Measurements from ENCODE around the gene EFNB2. TPM values are rescaled to one million over a fixed set of nuclear protein-coding genes. Genes with fewer than 3 reads are reported as not detected.

Gene EFNB2
- total and polyA plus RNA-seq, 2 donors: 19.2 to 31.8 TPM

- H3K36me3 ChIP-seq (ENCODE audit: insufficient read depth): no peaks in the 10 kb centered on the region
- WGBS: 78% methylated on average over 7 of the region's 7 CpGs
- H3K4me3 ChIP-seq (ENCODE audit: low read depth, low read length): no peak overlapping the region
- no peaks in the 10 kb centered on the region for H3K4me1 ChIP-seq (ENCODE audit: insufficient read depth)
- no peak for DNase-seq (ENCODE audit: extremely low spot score)
- H3K27ac ChIP-seq (ENCODE audit: low read depth): no peak overlapping the region
These were observed 67.3 kb downstream of the EFNB2 start for GRCh38 chr13:106468207-106468606.

- 77% methylated on average over 10 of the region's 10 CpGs for WGBS
- no peak overlapping the region for H3K27ac ChIP-seq (ENCODE audit: low read depth)
These were observed 67.9 kb downstream of the EFNB2 start for GRCh38 chr13:106467427-106468122.

GRCh38 chr13:106466691-106467426 is 68.6 kb downstream of the EFNB2 start:
- H3K27ac ChIP-seq (ENCODE audit: low read depth): no peak overlapping the region
- DNase-seq (ENCODE audit: extremely low spot score): no peak
- WGBS: 80% methylated on average over 7 of the region's 7 CpGs
- no peak overlapping the region for H3K4me3 ChIP-seq (ENCODE audit: low read depth, low read length)
- H3K36me3 ChIP-seq (ENCODE audit: insufficient read depth): no peaks in the 10 kb centered on the region
- H3K4me1 ChIP-seq (ENCODE audit: insufficient read depth): no peaks in the 10 kb centered on the region

More at GRCh38 chr13:106467427-106468122, 67.9 kb downstream of the EFNB2 start:
- H3K4me3 ChIP-seq (ENCODE audit: low read depth, low read length): no peak overlapping the region
- DNase-seq (ENCODE audit: extremely low spot score): no peak
- no peaks in the 10 kb centered on the region for H3K36me3 ChIP-seq (ENCODE audit: insufficient read depth)
- H3K4me1 ChIP-seq (ENCODE audit: insufficient read depth): no peaks in the 10 kb centered on the region

GRCh38 chr13:106464076-106464475 is 71.4 kb downstream of the EFNB2 start:
- Histone ChIP-seq H3K36me3 (ENCODE audit: insufficient read depth) (no peaks in the 10 kb centered on the region), H3K4me3 (ENCODE audit: low read depth, low read length) (no peak overlapping the region), H3K4me1 (ENCODE audit: insufficient read depth) (no peaks in the 10 kb centered on the region), H3K27ac (ENCODE audit: low read depth) (no peak overlapping the region)
- DNase-seq (ENCODE audit: extremely low spot score): no peak
- 93% methylated on average over 4 of the region's 4 CpGs for WGBS

GRCh38 chr13:106462710-106463109 is 72.8 kb downstream of the EFNB2 start:
- H3K4me3 ChIP-seq (ENCODE audit: low read depth, low read length): no peak overlapping the region
- H3K36me3 ChIP-seq (ENCODE audit: insufficient read depth): no peaks in the 10 kb centered on the region
- H3K27ac ChIP-seq (ENCODE audit: low read depth): no peak overlapping the region
- no peak for DNase-seq (ENCODE audit: extremely low spot score)
- 77% methylated on average over 3 of the region's 3 CpGs for WGBS
- no peaks in the 10 kb centered on the region for H3K4me1 ChIP-seq (ENCODE audit: insufficient read depth)

GRCh38 chr13:106455777-106456176 is 79.7 kb downstream of the EFNB2 start:
- Histone ChIP-seq H3K36me3 (ENCODE audit: insufficient read depth) (no peaks in the 10 kb centered on the region), H3K4me3 (ENCODE audit: low read depth, low read length) (no peak overlapping the region), H3K4me1 (ENCODE audit: insufficient read depth) (no peaks in the 10 kb centered on the region), H3K27ac (ENCODE audit: low read depth) (no peak overlapping the region)
- no peak for DNase-seq (ENCODE audit: extremely low spot score)
- 80% methylated on average over 3 of the region's 3 CpGs for WGBS

GRCh38 chr13:106455190-106455589 is 80.3 kb downstream of the EFNB2 start:
- Histone ChIP-seq H3K27ac (ENCODE audit: low read depth) (no peak overlapping the region), H3K36me3 (ENCODE audit: insufficient read depth) (no peaks in the 10 kb centered on the region), H3K4me1 (ENCODE audit: insufficient read depth) (no peaks in the 10 kb centered on the region), H3K4me3 (ENCODE audit: low read depth, low read length) (no peak overlapping the region)
- WGBS: 95% methylated on average over 9 of the region's 9 CpGs
- DNase-seq (ENCODE audit: extremely low spot score): no peak

- no peaks in the 10 kb centered on the region for H3K4me1 ChIP-seq (ENCODE audit: insufficient read depth)
- no peaks in the 10 kb centered on the region for H3K36me3 ChIP-seq (ENCODE audit: insufficient read depth)
- no peak overlapping the region for H3K27ac ChIP-seq (ENCODE audit: low read depth)
- no peak overlapping the region for H3K4me3 ChIP-seq (ENCODE audit: low read depth, low read length)
- DNase-seq (ENCODE audit: extremely low spot score): no peak
- 96% methylated on average over 7 of the region's 7 CpGs for WGBS
These were observed 82.4 kb downstream of the EFNB2 start for GRCh38 chr13:106453101-106453500.

GRCh38 chr13:106450991-106451390 is 84.5 kb downstream of the EFNB2 start:
- no peak for DNase-seq (ENCODE audit: extremely low spot score)
- H3K4me3 ChIP-seq (ENCODE audit: low read depth, low read length): no peak overlapping the region
- 96% methylated on average over 6 of the region's 6 CpGs for WGBS

GRCh38 chr13:106449096-106449495 is 86.4 kb downstream of the EFNB2 start:
- H3K4me3 ChIP-seq (ENCODE audit: low read depth, low read length): no peak overlapping the region
- no peak overlapping the region for H3K27ac ChIP-seq (ENCODE audit: low read depth)
- no peak for DNase-seq (ENCODE audit: extremely low spot score)
- H3K4me1 ChIP-seq (ENCODE audit: insufficient read depth): no peaks in the 10 kb centered on the region
- H3K36me3 ChIP-seq (ENCODE audit: insufficient read depth): no peaks in the 10 kb centered on the region
- WGBS: 94% methylated on average over 4 of the region's 4 CpGs

More at GRCh38 chr13:106450991-106451390, 84.5 kb downstream of the EFNB2 start:
- Histone ChIP-seq H3K27ac (ENCODE audit: low read depth) (no peak overlapping the region), H3K36me3 (ENCODE audit: insufficient read depth) (no peaks in the 10 kb centered on the region), H3K4me1 (ENCODE audit: insufficient read depth) (no peaks in the 10 kb centered on the region)

- Histone ChIP-seq H3K4me3 (ENCODE audit: low read depth, low read length) (no peak overlapping the region), H3K4me1 (ENCODE audit: insufficient read depth) (no peaks in the 10 kb centered on the region), H3K36me3 (ENCODE audit: insufficient read depth) (no peaks in the 10 kb centered on the region), H3K27ac (ENCODE audit: low read depth) (no peak overlapping the region)
- no peak for DNase-seq (ENCODE audit: extremely low spot score)
- WGBS: 85% methylated on average over 4 of the region's 4 CpGs
These were observed 89.5 kb downstream of the EFNB2 start for GRCh38 chr13:106445996-106446395.

GRCh38 chr13:106443607-106444322 is 91.7 kb downstream of the EFNB2 start:
- no peak overlapping the region for H3K27ac ChIP-seq (ENCODE audit: low read depth)
- no peaks in the 10 kb centered on the region for H3K4me1 ChIP-seq (ENCODE audit: insufficient read depth)
- 78% methylated on average over 11 of the region's 11 CpGs for WGBS
- no peak overlapping the region for H3K4me3 ChIP-seq (ENCODE audit: low read depth, low read length)
- H3K36me3 ChIP-seq (ENCODE audit: insufficient read depth): no peaks in the 10 kb centered on the region
- no peak for DNase-seq (ENCODE audit: extremely low spot score)

GRCh38 chr13:106440866-106441265 is 94.6 kb downstream of the EFNB2 start:
- H3K36me3 ChIP-seq (ENCODE audit: insufficient read depth): no peaks in the 10 kb centered on the region
- WGBS: 34% methylated on average over 2 of the region's 2 CpGs
- H3K4me3 ChIP-seq (ENCODE audit: low read depth, low read length): no peak overlapping the region
- H3K4me1 ChIP-seq (ENCODE audit: insufficient read depth): no peaks in the 10 kb centered on the region
- no peak overlapping the region for H3K27ac ChIP-seq (ENCODE audit: low read depth)
- DNase-seq (ENCODE audit: extremely low spot score): no peak
